GM21717 (cell line): Measurements from ENCODE around the gene POU2AF2.
"Not testable (repeated sequence)": the region's sequence is repeated elsewhere in the genome, so short reads cannot be mapped to it uniquely, and the experiment has no call there.

Source experiments
- ATAC-seq: cut with Tn5 transposase; IDR thresholded peaks from one replicate; pipeline ENCODE4 v1.9.1; 2021; ENCODE audit warnings: mild to moderate bottlenecking, moderate library complexity; ENCODE audit not compliant: unreplicated experiment

Gene POU2AF2

GRCh38 chr11:111301004-111301841 lies 55.7 kb downstream of the POU2AF2 start:
- no peak for ATAC-seq

GRCh38 chr11:111301842-111302118 lies 56.3 kb downstream of the POU2AF2 start:
- no peak for ATAC-seq

DNA sequence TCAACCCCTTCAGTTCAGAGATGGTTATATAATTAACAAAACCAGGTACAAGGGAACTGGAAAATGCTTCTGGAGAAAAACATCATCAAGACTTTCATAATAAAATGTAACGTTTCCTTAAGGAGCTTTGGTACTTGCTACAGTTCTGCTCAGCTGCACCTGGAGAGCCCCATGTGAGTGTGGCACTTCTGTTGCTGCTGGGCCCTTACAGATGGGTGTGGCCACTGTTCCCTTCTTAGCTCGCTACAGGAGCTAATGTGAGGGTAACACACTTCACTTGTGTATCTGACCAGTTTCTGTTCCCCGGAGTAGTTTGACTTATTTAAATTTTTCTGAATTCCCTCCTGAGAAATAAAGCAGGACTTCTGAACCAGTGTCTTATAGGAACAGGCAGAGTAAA lies 56.8 kb downstream of the POU2AF2 start:
- ATAC-seq, result no peak

DNA sequence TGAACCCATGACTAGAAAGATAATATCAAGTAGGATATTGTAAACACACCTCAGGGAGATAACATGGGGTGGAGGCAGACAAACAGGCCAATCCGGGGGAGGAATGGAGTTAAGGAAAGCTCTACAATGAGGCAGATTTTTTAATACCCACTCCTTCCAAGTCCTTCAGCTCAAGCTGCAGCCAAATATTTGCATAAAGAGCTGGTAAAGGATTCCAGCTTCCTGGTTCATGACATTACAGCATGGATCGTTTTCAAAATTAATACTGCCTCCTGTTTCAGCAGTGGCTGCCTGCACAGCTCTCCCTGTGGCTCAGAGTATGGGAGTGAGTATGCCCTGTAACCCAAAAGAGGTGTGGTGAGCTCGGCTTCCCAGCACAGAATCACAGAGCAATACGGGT lies 57.9 kb downstream of the POU2AF2 start:
- no peak for ATAC-seq

GRCh38 chr11:111305162-111305802 lies 59.8 kb downstream of the POU2AF2 start:
- ATAC-seq, result no peak

GRCh38 chr11:111305876-111306275 lies 60.4 kb downstream of the POU2AF2 start:
- ATAC-seq, result no peak

- no peak for ATAC-seq
Measured at GRCh38 chr11:111306321-111306720, 60.8 kb downstream of the POU2AF2 start.

DNA sequence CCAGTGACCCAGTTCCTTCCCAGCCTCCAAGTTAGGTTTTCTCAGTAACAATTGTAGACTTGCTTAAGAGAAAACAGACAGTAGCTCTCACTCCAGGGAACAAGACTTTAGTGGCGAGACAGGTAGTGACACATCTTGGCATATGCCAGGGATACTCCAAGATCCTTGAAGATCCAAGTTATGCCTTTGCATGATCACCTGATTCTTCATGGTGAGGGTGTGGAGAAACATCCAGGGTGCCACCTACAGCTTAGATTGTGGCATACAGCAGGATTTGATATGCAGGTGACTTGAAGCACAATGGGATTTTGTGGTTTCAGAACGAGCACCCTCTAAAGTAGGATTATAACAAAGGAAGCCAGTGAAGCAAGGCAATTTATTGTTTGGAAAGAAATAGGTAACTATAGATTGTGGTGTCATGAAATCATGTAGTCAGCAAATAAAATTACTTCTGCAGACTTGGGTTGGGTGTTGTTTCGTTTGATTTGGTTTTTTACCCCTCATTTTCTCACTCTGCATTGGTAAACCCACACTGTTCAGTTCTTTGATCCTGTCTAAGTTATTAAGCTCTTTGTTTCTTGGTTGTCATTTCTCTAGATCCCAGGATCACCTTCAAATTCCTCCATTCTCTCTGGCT lies 62.1 kb downstream of the POU2AF2 start:
- ATAC-seq, result no peak

- ATAC-seq, result no peak
Measured at GRCh38 chr11:111308140-111308539, 62.6 kb downstream of the POU2AF2 start.

GRCh38 chr11:111309215-111309915 lies 63.8 kb downstream of the POU2AF2 start:
- no peak for ATAC-seq

DNA sequence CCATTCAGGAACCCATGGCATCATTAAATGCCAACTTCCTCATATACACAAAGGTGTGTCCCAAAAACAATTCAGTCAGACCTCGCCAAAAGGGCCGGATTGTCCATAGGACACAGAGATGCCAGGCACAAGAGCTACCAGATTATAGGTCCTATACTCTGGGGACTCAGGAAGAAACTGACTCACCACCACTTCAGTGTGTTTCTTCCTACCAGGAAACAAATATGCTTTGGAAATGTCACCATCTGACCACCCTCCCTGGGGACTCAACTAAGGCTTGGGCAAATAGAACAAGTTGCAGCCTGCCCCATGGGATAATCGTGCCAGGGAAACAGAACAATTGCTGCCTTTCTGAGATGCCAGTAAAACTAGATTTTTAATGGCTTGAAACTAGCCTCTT lies 64.6 kb downstream of the POU2AF2 start:
- no peak for ATAC-seq

DNA sequence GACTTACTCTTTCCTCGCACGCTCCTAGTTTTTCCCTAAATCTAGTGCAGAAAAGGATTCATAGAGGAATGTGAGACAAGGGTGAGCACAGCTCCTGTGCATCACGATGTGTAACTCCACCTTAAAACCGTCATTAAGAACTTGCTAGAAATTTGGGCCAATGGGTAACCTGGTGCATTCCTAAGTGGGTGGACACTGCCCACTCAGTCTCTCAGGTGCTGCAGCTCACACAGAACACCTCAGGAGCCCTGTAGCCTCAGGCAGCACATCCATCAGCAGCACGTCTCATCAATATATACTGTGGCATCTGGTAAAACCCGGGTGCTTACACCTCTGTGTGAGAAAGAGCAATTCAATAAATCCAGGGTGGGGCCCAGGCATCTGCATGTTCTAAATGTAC lies 65.2 kb downstream of the POU2AF2 start:
- no peak for ATAC-seq

GRCh38 chr11:111312076-111312475 lies 66.6 kb downstream of the POU2AF2 start:
- ATAC-seq, result no peak

- ATAC-seq, result no peak
Measured at GRCh38 chr11:111319296-111319695, 73.8 kb downstream of the POU2AF2 start.

DNA sequence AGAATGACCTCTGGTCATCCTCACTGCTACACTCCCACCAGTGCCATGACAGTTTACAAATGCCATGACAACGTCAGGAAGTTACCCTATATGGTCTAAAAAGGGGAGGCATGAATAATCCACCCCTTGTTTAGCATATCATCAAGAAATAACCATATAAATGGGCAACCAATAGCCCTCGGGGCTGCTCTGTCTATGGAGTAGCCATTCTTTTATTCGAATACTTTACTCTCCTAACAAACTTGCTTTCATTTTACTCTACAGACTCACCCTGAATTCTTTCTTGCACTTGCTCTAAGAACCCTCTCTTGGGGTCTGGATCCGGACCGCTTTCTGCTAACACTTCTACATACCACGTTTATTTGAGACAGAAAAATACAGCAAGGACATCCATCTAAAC lies 74.7 kb downstream of the POU2AF2 start:
- ATAC-seq, result not testable (repeated sequence)

- ATAC-seq, result no peak
Measured at GRCh38 chr11:111320728-111321568, 75.4 kb downstream of the POU2AF2 start.

GRCh38 chr11:111322534-111322933 lies 77.0 kb downstream of the POU2AF2 start:
- no peak for ATAC-seq

GRCh38 chr11:111324277-111324720 lies 78.8 kb downstream of the POU2AF2 start:
- ATAC-seq, result no peak

GRCh38 chr11:111325259-111325658 lies 79.7 kb downstream of the POU2AF2 start:
- no peak for ATAC-seq

- no peak for ATAC-seq
Measured at GRCh38 chr11:111326824-111327223, 81.3 kb downstream of the POU2AF2 start.
